Adrenal gland (tissue), 12 donors: ENCODE results near the gene HOXD9. TPM values are rescaled to one million over a fixed set of nuclear protein-coding genes. Genes with fewer than 3 reads are reported as not detected.
A peak's percentile ranks its signal among the peaks of the same experiment; 100 is the strongest.

Experiments
- DNase-seq, 7 donors: peaks; one replicate each; pipeline ENCODE4 v3.0.0-alpha.2; 2019 to 2020
- H3K27ac ChIP-seq, 5 donors: fragments of 200-600 bp; sonication (generic) in 4 of 5; 1 replicate in 3 of 5; 2 replicates in 2 of 5; pipeline versions ENCODE4 v1.5.1 to v1.8.0; 2016 to 2020; ENCODE audit warnings: mild to moderate bottlenecking in 1 of 5
- H3K27me3 ChIP-seq: fragments of 200-600 bp; 2 replicates; pipeline ENCODE4 v1.8.0; 2021
- H3K36me3 ChIP-seq, 2 donors: fragments of 200-600 bp; replicated peaks in 1 of 2; 1 replicate in 1 of 2; 2 replicates in 1 of 2; pipeline versions ENCODE4 v1.5.1 to v1.8.0; 2018 to 2022
- H3K4me1 ChIP-seq, 2 donors: fragments of 200-600 bp; replicated peaks in 1 of 2; 1 replicate in 1 of 2; 2 replicates in 1 of 2; pipeline versions ENCODE4 v1.5.1 to v1.8.0; 2018 to 2021
- H3K4me3 ChIP-seq, 4 donors: fragments of 200-600 bp; sonication (generic) in 3 of 4; one replicate each; pipeline ENCODE4 v1.5.1; 2016 to 2018
- H3K9me3 ChIP-seq, 3 donors: fragments of 200-600 bp; sonication (generic) in 1 of 3; replicated peaks in 1 of 3; 1 replicate in 2 of 3; 2 replicates in 1 of 3; pipeline versions ENCODE4 v1.5.1 to v1.8.0; 2016 to 2021
- POLR2A ChIP-seq, 2 donors: fragments of 450-650 bp; IDR thresholded peaks; one replicate each; pipeline ENCODE4 v1.6.1; 2017; ENCODE audit warnings: antibody characterized with exemption in 2 of 2, mild to moderate bottlenecking in 2 of 2, moderate library complexity in 1 of 2
- WGBS, 4 donors: extraction: QIAGEN DNeasy Blood & Tissue Kit in 2 of 4; methylation state at CpG; one replicate each; pipeline versions ENCODE4 v1.1.5 to v1.1.7; 2013 to 2017; 5-methylcytosine and 5-hydroxymethylcytosine counted together
- intact Hi-C, 2 donors: fragments of 100-400 bp; cut with DNase I; formaldehyde crosslinking; loops; one replicate each; pipeline versions ENCODE4 v1.14.1 to v1.15.0; 2022 to 2023
- polyA plus RNA-seq, 3 donors: library from polyadenylated mRNA; stranded (reverse); fragments of 200-250 nt in 2 of 3; fragments of 350-450 nt in 1 of 3; fragmentation: Illumina TruSeq in 1 of 3; extraction: RNeasy Lipid Tissue Mini Kit (QIAGEN cat#74804) in 1 of 3; gene quantifications; one replicate each; pipeline ENCODE4 v1.2.3, GENCODE V29; 2013 to 2014
- total RNA-seq, 9 donors: library from RNA; depleted of rRNA in 4 of 9; stranded (reverse); fragments of >200 nt in 4 of 9; fragments of 120-200 nt in 1 of 9; fragmentation: NEBNext Ultra II Directional in 1 of 9; extraction: Animal tissue kit (Norgen Biotek cat#: 25700) in 1 of 9; gene quantifications; one replicate each; pipeline versions ENCODE4 v1.1.0 to v1.2.4, GENCODE V29; 2013 to 2023
- TF ChIP-seq, protein P1 (sequence below), 6 experiments: fragments of 450-650 bp in 4 of 6; fragments of 200-600 bp in 2 of 6; sonication (generic) in 1 of 6; IDR thresholded peaks; 1 replicate in 5 of 6; 2 replicates in 1 of 6; pipeline versions ENCODE4 v1.5.1 to v1.8.0; 2016 to 2021; ENCODE audit warnings: antibody characterized with exemption in 6 of 6, mild to moderate bottlenecking in 2 of 6, moderate library complexity in 1 of 6
- donor health status: healthy with polysubstance abuse.
- donor health status: Bipolar disorder and iron deficiency.
- donor health status: DM: yes; HTN: yes; CAD: no.
- donor health status: DM: no; HTN: no; CAD: no.
- donor health status: DM: no; HTN: no; CAD: no.
- donor health status: DM: yes; HTN: yes; CAD: no.

Gene HOXD9
- total and polyA plus RNA-seq, 12 donors: 2.4 to 35.6 (median 7.5) TPM

DNA sequence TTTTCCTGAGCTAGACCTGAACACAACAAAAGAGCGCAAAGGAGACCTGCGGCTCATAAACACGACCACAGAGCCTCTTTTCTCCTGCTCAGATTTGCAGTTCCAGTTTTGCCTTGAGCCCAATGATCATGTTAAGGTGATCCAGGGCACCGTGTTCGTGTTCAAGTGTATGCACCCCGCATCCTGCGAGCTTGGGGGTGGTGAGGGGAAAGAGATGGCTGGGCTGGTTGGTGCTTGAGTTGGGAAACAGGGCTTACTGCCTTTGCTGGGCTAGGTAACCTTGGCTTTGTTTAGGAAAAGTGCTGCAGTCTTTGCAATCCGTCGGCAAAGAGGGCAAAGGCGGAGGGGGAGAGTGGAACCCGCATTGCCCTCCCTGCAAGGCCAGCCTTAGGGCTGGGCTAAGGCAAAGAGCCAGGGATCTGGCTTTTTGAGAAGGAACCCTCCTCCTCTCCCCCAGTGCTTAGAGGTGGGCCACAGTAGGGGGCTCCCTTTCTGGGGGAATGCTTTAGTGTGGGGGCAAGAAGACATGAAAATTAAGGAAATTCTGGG is 4.6 kb upstream of the HOXD9 start:
- no peak overlapping the region for H3K4me3 ChIP-seq
- peaks cover 85% of the 10 kb centered on the region for H3K27me3 ChIP-seq
- H3K9me3 ChIP-seq: no peaks in the 10 kb centered on the region
- WGBS, 4 donors: 28 to 35% (median 28%) methylated on average over 10 to 11 of the region's 11 CpGs
- H3K27ac ChIP-seq: no peak overlapping the region
- TF ChIP-seq POLR2A (IDR thresholded peaks at IDR 0.05): no peak
- TF ChIP-seq, protein P1, sequence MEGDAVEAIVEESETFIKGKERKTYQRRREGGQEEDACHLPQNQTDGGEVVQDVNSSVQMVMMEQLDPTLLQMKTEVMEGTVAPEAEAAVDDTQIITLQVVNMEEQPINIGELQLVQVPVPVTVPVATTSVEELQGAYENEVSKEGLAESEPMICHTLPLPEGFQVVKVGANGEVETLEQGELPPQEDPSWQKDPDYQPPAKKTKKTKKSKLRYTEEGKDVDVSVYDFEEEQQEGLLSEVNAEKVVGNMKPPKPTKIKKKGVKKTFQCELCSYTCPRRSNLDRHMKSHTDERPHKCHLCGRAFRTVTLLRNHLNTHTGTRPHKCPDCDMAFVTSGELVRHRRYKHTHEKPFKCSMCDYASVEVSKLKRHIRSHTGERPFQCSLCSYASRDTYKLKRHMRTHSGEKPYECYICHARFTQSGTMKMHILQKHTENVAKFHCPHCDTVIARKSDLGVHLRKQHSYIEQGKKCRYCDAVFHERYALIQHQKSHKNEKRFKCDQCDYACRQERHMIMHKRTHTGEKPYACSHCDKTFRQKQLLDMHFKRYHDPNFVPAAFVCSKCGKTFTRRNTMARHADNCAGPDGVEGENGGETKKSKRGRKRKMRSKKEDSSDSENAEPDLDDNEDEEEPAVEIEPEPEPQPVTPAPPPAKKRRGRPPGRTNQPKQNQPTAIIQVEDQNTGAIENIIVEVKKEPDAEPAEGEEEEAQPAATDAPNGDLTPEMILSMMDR (IDR thresholded peaks at IDR 0.05): no peak
- H3K36me3 ChIP-seq: no peaks in the 10 kb centered on the region
- DNase-seq: no peak
- intact Hi-C loops: no loop called here
- H3K4me1 ChIP-seq: peaks cover 0 to 10% of the 10 kb centered on the region in 2 donors

DNA sequence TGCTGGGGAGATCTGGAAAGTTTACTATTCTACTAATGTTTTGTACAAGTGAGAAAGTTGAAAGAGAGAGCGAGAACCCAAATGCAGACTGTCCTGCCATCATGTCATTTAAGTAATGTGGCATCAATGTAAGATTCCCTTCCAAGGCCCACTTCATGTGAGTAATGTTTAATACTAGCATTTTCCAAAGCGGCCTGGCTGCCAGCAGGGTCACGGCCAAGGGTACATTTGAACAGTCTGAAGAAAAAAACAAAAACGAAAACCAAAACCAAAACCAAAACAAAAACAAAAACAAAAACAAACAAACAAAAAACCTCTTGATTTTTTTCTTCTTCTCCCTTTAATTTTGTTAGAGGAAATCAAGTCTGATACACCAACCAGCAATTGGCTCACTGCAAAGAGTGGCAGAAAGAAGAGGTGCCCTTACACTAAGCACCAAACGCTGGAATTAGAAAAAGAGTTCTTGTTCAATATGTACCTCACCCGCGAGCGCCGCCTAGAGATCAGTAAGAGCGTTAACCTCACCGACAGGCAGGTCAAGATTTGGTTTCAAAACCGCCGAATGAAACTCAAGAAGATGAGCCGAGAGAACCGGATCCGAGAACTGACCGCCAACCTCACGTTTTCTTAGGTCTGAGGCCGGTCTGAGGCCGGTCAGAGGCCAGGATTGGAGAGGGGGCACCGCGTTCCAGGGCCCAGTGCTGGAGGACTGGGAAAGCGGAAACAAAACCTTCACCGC is 3.7 kb upstream of the HOXD9 start:
- Histone ChIP-seq H3K4me3 (no peak overlapping the region), H3K27ac (no peak overlapping the region), H3K4me1 (peaks cover 0 to 10% of the 10 kb centered on the region in 2 donors), H3K9me3 (no peaks in the 10 kb centered on the region), H3K27me3 (peaks cover 76% of the 10 kb centered on the region), H3K36me3 (no peaks in the 10 kb centered on the region)
- 19 to 26% (median 21%) methylated on average over 23 to 24 of the region's 24 CpGs for WGBS, 4 donors
- no peak for TF ChIP-seq POLR2A (IDR thresholded peaks at IDR 0.05)
- TF ChIP-seq, protein P1 (IDR thresholded peaks at IDR 0.05): peak in 3 of 6 experiments; percentile 41 to 47 (median 43)
- DNase-seq: peak in 6 of 7 donors; percentile 46 to 74 (median 59)
- intact Hi-C loops: no loop called here

DNA sequence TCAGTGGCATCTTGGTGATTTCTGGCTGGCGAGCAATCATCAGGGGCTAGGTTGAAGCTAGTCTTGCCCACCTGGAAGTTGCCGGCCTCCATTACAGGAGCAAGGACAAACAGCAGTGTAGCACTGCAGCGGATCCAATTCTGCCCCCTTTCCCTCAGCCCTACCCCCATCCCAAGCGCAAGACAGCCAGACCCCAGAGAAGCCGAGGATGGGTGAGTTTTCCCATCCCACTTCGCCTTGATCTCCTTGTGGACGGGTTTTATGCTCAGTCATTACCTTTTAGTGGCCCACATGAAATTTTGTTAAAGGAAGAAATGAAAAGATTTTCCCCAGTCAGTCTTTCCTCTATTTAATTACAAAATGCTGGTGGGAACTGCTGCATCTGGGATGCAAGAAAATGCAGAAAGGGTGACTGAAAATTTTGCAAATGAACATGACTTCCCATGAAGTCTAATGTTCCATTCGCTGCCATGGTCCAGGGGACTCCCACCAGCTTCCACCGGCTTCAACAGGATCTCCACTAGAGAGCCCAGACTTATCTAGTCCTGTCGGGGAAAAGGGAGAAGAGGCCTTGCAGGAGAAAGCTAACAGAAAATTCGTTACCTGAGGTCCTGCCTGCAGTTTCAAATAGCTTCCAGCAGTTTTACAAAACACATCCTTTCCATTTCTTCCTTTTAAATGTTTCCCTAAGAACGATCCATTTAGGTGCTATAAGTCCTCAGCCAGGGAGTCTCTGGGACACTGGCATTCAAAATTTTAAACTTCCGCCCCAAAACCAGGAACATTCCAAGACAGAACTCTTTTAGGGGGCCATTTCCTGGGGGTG is 1.9 kb upstream of the HOXD9 start:
- Histone ChIP-seq H3K9me3 (no peaks in the 10 kb centered on the region), H3K4me1 (peaks cover 0 to 10% of the 10 kb centered on the region in 2 donors), H3K27ac (no peak overlapping the region), H3K36me3 (no peaks in the 10 kb centered on the region), H3K4me3 (no peak overlapping the region), H3K27me3 (peaks cover 58% of the 10 kb centered on the region)
- intact Hi-C loops: loop anchor here in 1 of 2 donors (5.0 to 10.0 kb wide), 2 partner anchors 517 to 694 kb away; no protein-coding TSS in a partner anchor
- peak in 1 of 7 donors; percentile 9 for DNase-seq
- WGBS, 4 donors: 52 to 66% (median 64%) methylated on average over 13 of the region's 13 CpGs
- no peak for TF ChIP-seq POLR2A (IDR thresholded peaks at IDR 0.05)
- TF ChIP-seq, protein P1 (IDR thresholded peaks at IDR 0.05): no peak
